OCI-LY1 (cell line): ENCODE measurements around the gene MGA.

Source experiments
- CTCF ChIP-seq: fragments of 200-600 bp; sonication (generic), shearing (Covaris generic); IDR thresholded peaks from 2 replicates; pipeline ENCODE4 v1.5.1; 2017; ENCODE audit warnings: mild to moderate bottlenecking, antibody characterized with exemption, low read length, moderate library complexity, mixed read lengths
- EZH2 ChIP-seq: fragments of 200-600 bp; sonication (generic), shearing (Covaris generic); IDR thresholded peaks from 2 replicates; pipeline ENCODE4 v1.8.0; 2017; ENCODE audit warnings: borderline replicate concordance, mixed run types, mild to moderate bottlenecking, antibody characterized with exemption, low read length, moderate library complexity, mixed read lengths

DNA sequence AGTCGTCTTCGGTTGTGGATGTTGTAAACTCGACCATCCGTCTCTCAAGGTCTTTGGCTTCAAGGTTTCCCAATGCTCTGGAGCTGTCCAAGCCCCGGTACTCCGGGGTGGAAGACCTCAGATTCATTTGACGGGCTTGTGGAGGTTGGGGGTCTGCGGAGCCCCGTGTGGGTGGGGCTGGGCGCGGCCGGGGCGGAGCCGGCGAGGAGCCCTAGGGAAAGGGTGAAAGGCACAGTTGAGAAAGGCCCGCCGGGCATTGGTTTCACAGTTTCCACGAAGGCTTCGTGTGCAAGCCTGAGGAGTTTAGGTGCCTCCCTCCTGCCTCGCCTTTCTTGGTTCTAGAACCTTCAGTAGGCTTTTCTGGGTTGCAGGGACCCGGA is 360 bp upstream of the MGA start:
- no peak for TF ChIP-seq CTCF
- no peak for TF ChIP-seq EZH2
